ENCODE measurements around the gene ZNF562. TPM values are rescaled to one million over a fixed set of nuclear protein-coding genes. Genes with fewer than 3 reads are reported as not detected.
"Not testable (repeated sequence)": the region's sequence is repeated elsewhere in the genome, so short reads cannot be mapped to it uniquely, and the experiment has no call there.

ZNF562 gene
- total RNA-seq, 4 donors from 2014 or later, result 5.6 to 36.8 (median 17.6) TPM

DNA sequence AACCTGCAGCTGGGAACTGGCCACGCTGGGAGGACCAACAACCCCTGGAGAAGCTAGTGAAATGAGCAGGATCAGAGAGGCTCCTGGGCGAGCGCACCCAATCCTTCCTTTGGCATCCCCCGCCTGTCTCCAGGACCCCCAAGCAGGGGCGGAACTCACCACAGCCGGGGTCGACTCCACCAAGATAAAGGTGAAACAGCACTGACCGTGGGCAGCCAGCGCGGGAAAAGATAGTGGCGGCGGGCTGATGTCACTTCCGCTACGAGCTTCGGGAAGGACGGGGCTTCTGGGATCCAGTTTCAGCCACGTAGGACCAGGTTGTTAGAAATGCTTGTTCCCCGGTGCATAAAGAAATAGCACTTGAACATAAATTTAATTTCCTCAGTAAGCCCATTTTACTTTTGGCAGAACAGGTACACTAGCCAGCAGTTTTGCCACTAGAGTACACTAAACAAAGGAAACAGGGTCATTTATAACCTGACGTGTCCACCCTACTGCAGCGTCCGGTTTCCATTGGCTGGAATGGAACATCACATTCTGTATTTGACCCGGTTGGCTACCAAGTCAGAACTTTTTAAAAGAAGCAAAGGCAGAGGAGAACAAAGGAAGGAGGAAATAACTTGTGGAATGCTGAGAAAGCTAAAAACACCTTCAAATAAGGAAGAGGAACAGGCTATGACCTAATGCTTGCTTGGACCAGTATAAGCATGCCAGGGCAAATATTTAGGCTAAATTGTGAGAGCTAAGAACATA lies 25.5 kb upstream of the ZNF562 start:
- intact Hi-C loops (cut with DNase I; ENCODE audit: low total_unique reads), result no loop called here
- Histone ChIP-seq H3K36me3 (no peaks in the 10 kb centered on the region), H3K9me3 (no peaks in the 10 kb centered on the region), H3K27ac (no peak overlapping the region), H3K27me3 (no peaks in the 10 kb centered on the region), H3K4me1 (no peaks in the 10 kb centered on the region), H3K4me3 (no peak overlapping the region)
- DNase-seq, result no peak
- TF ChIP-seq POLR2A (IDR thresholded peaks at IDR 0.05) (no peak), POLR2AphosphoS5 (IDR thresholded peaks at IDR 0.05) (no peak), EP300 (IDR thresholded peaks at IDR 0.05; ENCODE audit: low read depth) (no peak)
- TF ChIP-seq, protein P1, sequence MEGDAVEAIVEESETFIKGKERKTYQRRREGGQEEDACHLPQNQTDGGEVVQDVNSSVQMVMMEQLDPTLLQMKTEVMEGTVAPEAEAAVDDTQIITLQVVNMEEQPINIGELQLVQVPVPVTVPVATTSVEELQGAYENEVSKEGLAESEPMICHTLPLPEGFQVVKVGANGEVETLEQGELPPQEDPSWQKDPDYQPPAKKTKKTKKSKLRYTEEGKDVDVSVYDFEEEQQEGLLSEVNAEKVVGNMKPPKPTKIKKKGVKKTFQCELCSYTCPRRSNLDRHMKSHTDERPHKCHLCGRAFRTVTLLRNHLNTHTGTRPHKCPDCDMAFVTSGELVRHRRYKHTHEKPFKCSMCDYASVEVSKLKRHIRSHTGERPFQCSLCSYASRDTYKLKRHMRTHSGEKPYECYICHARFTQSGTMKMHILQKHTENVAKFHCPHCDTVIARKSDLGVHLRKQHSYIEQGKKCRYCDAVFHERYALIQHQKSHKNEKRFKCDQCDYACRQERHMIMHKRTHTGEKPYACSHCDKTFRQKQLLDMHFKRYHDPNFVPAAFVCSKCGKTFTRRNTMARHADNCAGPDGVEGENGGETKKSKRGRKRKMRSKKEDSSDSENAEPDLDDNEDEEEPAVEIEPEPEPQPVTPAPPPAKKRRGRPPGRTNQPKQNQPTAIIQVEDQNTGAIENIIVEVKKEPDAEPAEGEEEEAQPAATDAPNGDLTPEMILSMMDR (IDR thresholded peaks at IDR 0.05), result no peak
- WGBS, 2 donors (ENCODE audit: low coverage in 1 of 2), result 90 to 95% methylated on average over 8 to 22 of the region's 22 CpGs
- in situ Hi-C loops (cut with MboI; ENCODE audit: low pct_ligation_motif_present in 1 of 4, low pct_unique_long_range_greater_than_20kb in 1 of 4, low sequenced_read_pairs in 3 of 4), result no loop called here

DNA sequence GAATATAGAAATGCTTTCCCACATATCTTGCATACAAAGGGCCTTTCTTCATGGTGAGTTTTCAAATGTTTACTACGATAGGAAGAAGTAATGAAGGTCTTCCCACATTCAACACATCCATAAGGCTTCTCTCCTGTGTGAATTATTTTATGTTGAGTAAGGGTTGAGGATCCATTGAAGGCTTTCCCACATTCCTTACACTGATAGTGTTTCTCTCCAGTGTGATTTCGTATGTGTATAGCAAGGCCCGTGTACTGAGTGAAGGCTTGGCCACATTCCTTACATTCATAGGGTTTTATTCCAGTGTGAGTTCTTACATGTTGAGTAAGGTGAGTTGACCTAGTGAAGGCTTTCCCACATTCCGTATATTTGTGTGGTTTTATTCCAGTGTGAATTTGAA lies 15.4 kb upstream of the ZNF562 start:
- DNase-seq; H3K36me3 ChIP-seq; H3K27me3 ChIP-seq; in situ Hi-C loops (cut with MboI; ENCODE audit: low pct_ligation_motif_present in 1 of 4, low pct_unique_long_range_greater_than_20kb in 1 of 4, low sequenced_read_pairs in 3 of 4); H3K4me1 ChIP-seq; H3K27ac ChIP-seq; H3K4me3 ChIP-seq; H3K9me3 ChIP-seq; intact Hi-C loops (cut with DNase I; ENCODE audit: low total_unique reads): not testable (repeated sequence)
- WGBS, 2 donors (ENCODE audit: low coverage in 1 of 2), result 69 to 75% methylated on average over 3 to 4 of the region's 4 CpGs

DNA sequence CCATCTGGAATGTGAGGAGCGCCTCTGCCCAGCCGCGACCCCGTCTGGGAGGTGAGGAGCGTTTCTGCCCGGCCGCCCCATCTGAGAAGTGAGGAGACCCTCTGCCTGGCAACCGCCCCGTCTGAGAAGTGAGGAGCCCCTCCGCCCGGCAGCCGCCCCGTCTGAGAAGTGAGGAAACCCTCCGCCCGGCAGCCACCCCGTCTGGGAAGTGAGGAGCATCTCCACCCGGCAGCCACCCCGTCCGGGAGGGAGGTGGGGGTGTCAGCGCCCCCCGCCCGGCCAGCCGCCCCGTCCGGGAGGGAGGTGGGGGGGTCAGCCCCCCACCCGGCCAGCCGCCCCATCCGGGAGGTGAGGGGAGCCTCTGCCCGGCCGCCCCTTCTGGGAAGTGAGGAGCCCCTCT lies 5.1 kb upstream of the ZNF562 start:
- H3K27ac ChIP-seq; H3K9me3 ChIP-seq; intact Hi-C loops (cut with DNase I; ENCODE audit: low total_unique reads); H3K27me3 ChIP-seq; H3K4me1 ChIP-seq; DNase-seq; H3K36me3 ChIP-seq; H3K4me3 ChIP-seq: not testable (repeated sequence)
- in situ Hi-C loops (cut with MboI; ENCODE audit: low pct_ligation_motif_present in 1 of 4, low pct_unique_long_range_greater_than_20kb in 1 of 4, low sequenced_read_pairs in 3 of 4), result loop anchor here in 1 of 4 donors (10.0 kb wide), 1 partner anchor 75 kb away; no protein-coding TSS in a partner anchor
- WGBS, 2 donors (ENCODE audit: low coverage in 1 of 2), result 95% methylated on average over 8 of the region's 30 CpGs; no CpG with 5 or more reads in 1 of the 2 donors

DNA sequence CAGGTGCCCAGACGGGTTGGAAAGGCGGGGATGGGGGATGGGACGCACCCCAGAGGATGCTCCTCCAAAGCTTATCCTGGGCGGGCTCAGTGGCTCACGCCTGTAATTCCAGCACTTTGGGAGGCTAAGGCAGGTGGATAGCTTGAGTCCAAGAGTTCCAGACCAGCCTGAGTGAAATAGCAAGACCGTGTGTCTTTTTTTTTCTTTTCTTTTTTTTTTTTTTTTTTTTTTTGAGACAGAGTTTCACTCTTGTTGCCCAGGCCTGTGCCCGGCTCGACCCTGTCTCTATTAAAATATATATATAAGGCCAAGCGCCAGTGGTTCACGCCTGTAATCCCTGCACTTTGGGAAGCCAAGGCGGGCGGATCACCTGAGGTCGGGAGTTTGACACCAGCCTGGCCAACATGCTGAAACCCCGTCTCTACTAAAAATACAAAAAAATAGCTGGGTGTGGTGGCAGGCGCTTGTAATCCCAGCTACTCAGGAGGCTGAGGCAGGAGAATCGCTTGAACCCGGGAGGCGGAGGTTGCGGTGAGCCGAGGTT lies 530 bp upstream of the ZNF562 start:
- in situ Hi-C loops (cut with MboI; ENCODE audit: low pct_ligation_motif_present in 1 of 4, low pct_unique_long_range_greater_than_20kb in 1 of 4, low sequenced_read_pairs in 3 of 4); DNase-seq; intact Hi-C loops (cut with DNase I; ENCODE audit: low total_unique reads); H3K27me3 ChIP-seq: not testable (repeated sequence)
- WGBS, 2 donors (ENCODE audit: low coverage in 1 of 2), result 58 to 95% methylated on average over 9 to 20 of the region's 20 CpGs
- Histone ChIP-seq H3K27ac (peak overlapping the region; percentile 92 to 98 (median 94)), H3K9me3 (peaks cover 11 to 12% of the 10 kb centered on the region in 2 donors), H3K4me1 (peaks cover 0 to 15% (median 0%) of the 10 kb centered on the region in 4 donors), H3K4me3 (peak overlapping the region; percentile 69 to 94 (median 80)), H3K36me3 (peaks cover 0 to 17% (median 5%) of the 10 kb centered on the region in 4 donors)

DNA sequence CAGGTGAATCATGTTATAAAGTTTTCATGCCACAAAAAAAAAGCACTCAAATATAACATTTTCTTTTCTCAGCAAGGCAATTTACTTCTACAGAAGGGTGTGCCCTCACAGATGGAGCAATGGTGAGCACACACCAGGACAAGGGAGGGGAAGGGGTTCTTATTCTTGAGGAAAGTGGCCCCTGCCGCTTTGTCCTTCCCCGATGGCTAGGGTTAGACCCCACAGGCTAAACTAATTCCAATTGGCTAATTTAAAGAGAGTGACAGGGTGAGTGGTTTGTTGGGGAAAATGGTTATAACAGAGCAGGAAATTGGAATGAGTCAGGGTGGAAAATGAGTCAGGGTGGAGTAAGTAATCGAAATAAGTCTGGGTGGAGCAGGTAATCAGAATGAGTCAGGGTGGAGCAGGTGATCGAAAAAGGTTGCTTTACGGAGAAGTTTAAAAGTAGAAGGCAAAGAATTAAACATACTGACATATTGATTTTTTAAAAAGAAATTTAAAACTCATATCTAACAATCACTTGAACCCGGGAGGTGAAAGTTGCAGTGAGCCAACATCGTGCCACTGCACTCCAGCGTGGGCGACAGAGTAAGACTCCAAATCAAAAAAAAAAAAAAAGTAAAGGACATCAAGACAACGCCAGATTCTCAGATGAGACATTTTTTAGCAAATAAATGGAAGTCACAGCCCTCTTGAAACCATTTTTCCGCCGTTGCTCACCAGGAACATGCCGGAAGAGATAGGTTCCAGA lies 813 bp downstream of the ZNF562 start:
- DNase-seq, result no peak
- in situ Hi-C loops (cut with MboI; ENCODE audit: low pct_ligation_motif_present in 1 of 4, low pct_unique_long_range_greater_than_20kb in 1 of 4, low sequenced_read_pairs in 3 of 4), result no loop called here
- peaks cover 12 to 13% of the 10 kb centered on the region in 2 donors for H3K9me3 ChIP-seq
- intact Hi-C loops (cut with DNase I; ENCODE audit: low total_unique reads), result no loop called here
- H3K4me3 ChIP-seq, result peak overlapping the region; percentile 69 to 94 (median 80)
- 24 to 27% methylated on average over 12 to 13 of the region's 13 CpGs for WGBS, 2 donors (ENCODE audit: low coverage in 1 of 2)
- TF ChIP-seq EP300 (IDR thresholded peaks at IDR 0.05; ENCODE audit: low read depth) (no peak), POLR2A (IDR thresholded peaks at IDR 0.05) (no peak), POLR2AphosphoS5 (IDR thresholded peaks at IDR 0.05) (no peak)
- TF ChIP-seq, protein P1 (IDR thresholded peaks at IDR 0.05), result no peak
- no peaks in the 10 kb centered on the region for H3K27me3 ChIP-seq
- H3K4me1 ChIP-seq, result peaks cover 0 to 15% (median 0%) of the 10 kb centered on the region in 4 donors
- H3K36me3 ChIP-seq, result peaks cover 0 to 17% (median 5%) of the 10 kb centered on the region in 4 donors
- peak overlapping the region; percentile 92 to 98 (median 94) for H3K27ac ChIP-seq
